Measurements from ENCODE around the gene PPP4R1.
"Not testable (repeated sequence)": the region's sequence is repeated elsewhere in the genome, so short reads cannot be mapped to it uniquely, and the experiment has no call there.

Gene PPP4R1

GRCh38 chr18:9614401-9615279 is at the start of gene PPP4R1:
PPP4R1 (minus strand) TSS chr18:9614559; CDS start chr18:9614484, 75 bp downstream.
- peak in 53 of 56 donors; percentile 12 to 85 (median 64) for DNase-seq

GRCh38 chr18:9663377-9663776 is 49.0 kb upstream of the PPP4R1 start:
- DNase-seq: no peak

- DNase-seq: no peak
Measured at GRCh38 chr18:9661564-9661963, 47.2 kb upstream of the PPP4R1 start.

GRCh38 chr18:9659499-9660375 is 45.4 kb upstream of the PPP4R1 start:
- DNase-seq: no peak

- no peak for DNase-seq
Measured at GRCh38 chr18:9658087-9658641, 43.8 kb upstream of the PPP4R1 start.

GRCh38 chr18:9655232-9655767 is 40.9 kb upstream of the PPP4R1 start:
- DNase-seq: no peak

- DNase-seq: peak; percentile 3 to 87 (median 48)
Measured at GRCh38 chr18:9653390-9653789, 39.0 kb upstream of the PPP4R1 start.

- DNase-seq: no peak
Measured at GRCh38 chr18:9649164-9649540, 34.8 kb upstream of the PPP4R1 start.

- DNase-seq: no peak
Measured at GRCh38 chr18:9648431-9649163, 34.2 kb upstream of the PPP4R1 start.

- DNase-seq: no peak
Measured at GRCh38 chr18:9647496-9648323, 33.4 kb upstream of the PPP4R1 start.

- DNase-seq: no peak
Measured at GRCh38 chr18:9643549-9643948, 29.2 kb upstream of the PPP4R1 start.

- DNase-seq: no peak
Measured at GRCh38 chr18:9642799-9643462, 28.6 kb upstream of the PPP4R1 start.

- not testable (repeated sequence) for DNase-seq
Measured at GRCh38 chr18:9641081-9641480, 26.7 kb upstream of the PPP4R1 start.

GRCh38 chr18:9638886-9639285 is 24.5 kb upstream of the PPP4R1 start:
- no peak for DNase-seq

- no peak for DNase-seq
Measured at GRCh38 chr18:9637036-9637767, 22.8 kb upstream of the PPP4R1 start.

GRCh38 chr18:9634856-9635255 is 20.5 kb upstream of the PPP4R1 start:
- DNase-seq: no peak

GRCh38 chr18:9631814-9632496 is 17.6 kb upstream of the PPP4R1 start:
- DNase-seq: no peak

- no peak for DNase-seq
Measured at GRCh38 chr18:9630444-9630843, 16.1 kb upstream of the PPP4R1 start.
